ENCODE results near the gene FGF12.

- TF ChIP-seq, protein P1, sequence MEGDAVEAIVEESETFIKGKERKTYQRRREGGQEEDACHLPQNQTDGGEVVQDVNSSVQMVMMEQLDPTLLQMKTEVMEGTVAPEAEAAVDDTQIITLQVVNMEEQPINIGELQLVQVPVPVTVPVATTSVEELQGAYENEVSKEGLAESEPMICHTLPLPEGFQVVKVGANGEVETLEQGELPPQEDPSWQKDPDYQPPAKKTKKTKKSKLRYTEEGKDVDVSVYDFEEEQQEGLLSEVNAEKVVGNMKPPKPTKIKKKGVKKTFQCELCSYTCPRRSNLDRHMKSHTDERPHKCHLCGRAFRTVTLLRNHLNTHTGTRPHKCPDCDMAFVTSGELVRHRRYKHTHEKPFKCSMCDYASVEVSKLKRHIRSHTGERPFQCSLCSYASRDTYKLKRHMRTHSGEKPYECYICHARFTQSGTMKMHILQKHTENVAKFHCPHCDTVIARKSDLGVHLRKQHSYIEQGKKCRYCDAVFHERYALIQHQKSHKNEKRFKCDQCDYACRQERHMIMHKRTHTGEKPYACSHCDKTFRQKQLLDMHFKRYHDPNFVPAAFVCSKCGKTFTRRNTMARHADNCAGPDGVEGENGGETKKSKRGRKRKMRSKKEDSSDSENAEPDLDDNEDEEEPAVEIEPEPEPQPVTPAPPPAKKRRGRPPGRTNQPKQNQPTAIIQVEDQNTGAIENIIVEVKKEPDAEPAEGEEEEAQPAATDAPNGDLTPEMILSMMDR (IDR thresholded peaks at IDR 0.05; ENCODE audit: low read depth, low read length, poor library complexity, severe bottlenecking): peak; percentile 51
- no peak for TF ChIP-seq EZH2phosphoT487 (IDR thresholded peaks at IDR 0.05; ENCODE audit: borderline replicate concordance, low read length)
Measured at GRCh38 chr3:192772240-192772894, 45.0 kb upstream of the FGF12 start.

All from DOHH2 (cell line).